T-helper 2 cell treated with Interferon-gamma antibody and Interleukin-4, amounts not matched to agents 5 μg/mL and 100 μg/mL, for 36 hours (primary cell): Measurements from ENCODE around the gene CUZD1.
"Not testable (repeated sequence)": the region's sequence is repeated elsewhere in the genome, so short reads cannot be mapped to it uniquely, and the experiment has no call there.

ENCODE experiments used
- DNase-seq: peaks from one replicate; pipeline ENCODE4 v3.0.0; 2021; ENCODE audit warnings: low spot score
- H3K27ac Mint-ChIP-seq: one replicate; pipeline ENCODE4 v1.8.0; 2021; ENCODE audit warnings: mild to moderate bottlenecking, mixed read lengths
- H3K27me3 Mint-ChIP-seq: one replicate; pipeline ENCODE4 v1.8.0; 2021; ENCODE audit warnings: low read depth, mixed read lengths
- H3K36me3 Mint-ChIP-seq: one replicate; pipeline ENCODE4 v1.8.0; 2021; ENCODE audit warnings: low read depth, mixed read lengths
- H3K4me1 Mint-ChIP-seq: one replicate; pipeline ENCODE4 v1.8.0; 2021; ENCODE audit warnings: low read depth, mixed read lengths
- H3K4me3 Mint-ChIP-seq: one replicate; pipeline ENCODE4 v1.8.0; 2022; ENCODE audit warnings: mild to moderate bottlenecking, moderate library complexity, mixed read lengths
- H3K9me3 Mint-ChIP-seq: one replicate; pipeline ENCODE4 v1.8.0; 2021; ENCODE audit warnings: mixed read lengths

Gene CUZD1

GRCh38 chr10:122864901-122865300, 19.2 kb upstream of the CUZD1 start:
- H3K36me3 Mint-ChIP-seq: peaks cover 35% of the 10 kb centered on the region
- DNase-seq: no peak
- no peaks in the 10 kb centered on the region for H3K27me3 Mint-ChIP-seq
- no peak overlapping the region for H3K27ac Mint-ChIP-seq
- H3K4me1 Mint-ChIP-seq: peaks cover 23% of the 10 kb centered on the region
- no peak overlapping the region for H3K4me3 Mint-ChIP-seq
- peaks cover 11% of the 10 kb centered on the region for H3K9me3 Mint-ChIP-seq

GRCh38 chr10:122864194-122864592, 18.5 kb upstream of the CUZD1 start:
- H3K4me1 Mint-ChIP-seq: peaks cover 23% of the 10 kb centered on the region
- H3K9me3 Mint-ChIP-seq: peaks cover 4% of the 10 kb centered on the region
- H3K27me3 Mint-ChIP-seq: no peaks in the 10 kb centered on the region
- H3K4me3 Mint-ChIP-seq: no peak overlapping the region
- no peak for DNase-seq
- H3K27ac Mint-ChIP-seq: no peak overlapping the region
- peaks cover 28% of the 10 kb centered on the region for H3K36me3 Mint-ChIP-seq

- Mint-ChIP-seq H3K4me3 (no peak overlapping the region), H3K4me1 (peaks cover 23% of the 10 kb centered on the region), H3K27me3 (no peaks in the 10 kb centered on the region), H3K36me3 (peaks cover 31% of the 10 kb centered on the region), H3K27ac (no peak overlapping the region), H3K9me3 (peaks cover 4% of the 10 kb centered on the region)
- no peak for DNase-seq
These were observed 17.8 kb upstream of the CUZD1 start for GRCh38 chr10:122863216-122864193.

GRCh38 chr10:122861711-122862161, 16.1 kb upstream of the CUZD1 start:
- H3K27ac Mint-ChIP-seq: no peak overlapping the region
- H3K9me3 Mint-ChIP-seq: no peaks in the 10 kb centered on the region
- no peak for DNase-seq
- no peak overlapping the region for H3K4me3 Mint-ChIP-seq
- peaks cover 28% of the 10 kb centered on the region for H3K36me3 Mint-ChIP-seq
- H3K27me3 Mint-ChIP-seq: no peaks in the 10 kb centered on the region
- peaks cover 14% of the 10 kb centered on the region for H3K4me1 Mint-ChIP-seq

GRCh38 chr10:122859527-122859926, 13.9 kb upstream of the CUZD1 start:
- peaks cover 33% of the 10 kb centered on the region for H3K36me3 Mint-ChIP-seq
- no peaks in the 10 kb centered on the region for H3K27me3 Mint-ChIP-seq
- DNase-seq: no peak
- H3K4me1 Mint-ChIP-seq: peaks cover 19% of the 10 kb centered on the region
- H3K4me3 Mint-ChIP-seq: no peak overlapping the region
- H3K9me3 Mint-ChIP-seq: no peaks in the 10 kb centered on the region
- H3K27ac Mint-ChIP-seq: no peak overlapping the region

GRCh38 chr10:122858042-122858441, 12.4 kb upstream of the CUZD1 start:
- DNase-seq, H3K27ac Mint-ChIP-seq, H3K27me3 Mint-ChIP-seq, H3K4me3 Mint-ChIP-seq, H3K9me3 Mint-ChIP-seq: not testable (repeated sequence)
- Mint-ChIP-seq H3K36me3 (peaks cover 46% of the 10 kb centered on the region), H3K4me1 (peaks cover 29% of the 10 kb centered on the region)

GRCh38 chr10:122856902-122857301, 11.2 kb upstream of the CUZD1 start:
- Mint-ChIP-seq H3K9me3 (no peaks in the 10 kb centered on the region), H3K27ac (no peak overlapping the region), H3K36me3 (peaks cover 51% of the 10 kb centered on the region), H3K27me3 (no peaks in the 10 kb centered on the region), H3K4me3 (no peak overlapping the region), H3K4me1 (peaks cover 29% of the 10 kb centered on the region)
- no peak for DNase-seq

- Mint-ChIP-seq H3K27ac (no peak overlapping the region), H3K9me3 (no peaks in the 10 kb centered on the region), H3K36me3 (peaks cover 55% of the 10 kb centered on the region), H3K4me3 (no peak overlapping the region), H3K27me3 (no peaks in the 10 kb centered on the region), H3K4me1 (peaks cover 24% of the 10 kb centered on the region)
- no peak for DNase-seq
These were observed 10.1 kb upstream of the CUZD1 start for GRCh38 chr10:122855745-122856144.

GRCh38 chr10:122854648-122855047, 9.0 kb upstream of the CUZD1 start:
- no peak overlapping the region for H3K27ac Mint-ChIP-seq
- peaks cover 66% of the 10 kb centered on the region for H3K36me3 Mint-ChIP-seq

GRCh38 chr10:122853665-122854313, 8.1 kb upstream of the CUZD1 start:
- Mint-ChIP-seq H3K27me3 (no peaks in the 10 kb centered on the region), H3K36me3 (peaks cover 64% of the 10 kb centered on the region), H3K4me1 (peaks cover 24% of the 10 kb centered on the region), H3K4me3 (no peak overlapping the region), H3K27ac (peak overlapping the region; percentile 57), H3K9me3 (no peaks in the 10 kb centered on the region)
- DNase-seq: no peak

More at GRCh38 chr10:122854648-122855047, 9.0 kb upstream of the CUZD1 start:
- no peak for DNase-seq
- Mint-ChIP-seq H3K27me3 (no peaks in the 10 kb centered on the region), H3K4me3 (no peak overlapping the region), H3K4me1 (peaks cover 24% of the 10 kb centered on the region), H3K9me3 (no peaks in the 10 kb centered on the region)

GRCh38 chr10:122852261-122852660, 6.6 kb upstream of the CUZD1 start:
- no peaks in the 10 kb centered on the region for H3K9me3 Mint-ChIP-seq
- no peak for DNase-seq
- H3K27me3 Mint-ChIP-seq: no peaks in the 10 kb centered on the region
- no peak overlapping the region for H3K4me3 Mint-ChIP-seq
- H3K4me1 Mint-ChIP-seq: peaks cover 30% of the 10 kb centered on the region
- H3K27ac Mint-ChIP-seq: no peak overlapping the region
- H3K36me3 Mint-ChIP-seq: peaks cover 61% of the 10 kb centered on the region

GRCh38 chr10:122850705-122851640, 5.3 kb upstream of the CUZD1 start:
- Mint-ChIP-seq H3K4me3 (no peak overlapping the region), H3K27me3 (no peaks in the 10 kb centered on the region), H3K9me3 (peaks cover 3% of the 10 kb centered on the region), H3K36me3 (peaks cover 65% of the 10 kb centered on the region), H3K4me1 (peaks cover 32% of the 10 kb centered on the region), H3K27ac (no peak overlapping the region)
- DNase-seq: no peak

- DNase-seq: no peak
- Mint-ChIP-seq H3K27me3 (no peaks in the 10 kb centered on the region), H3K4me1 (peaks cover 27% of the 10 kb centered on the region), H3K9me3 (peaks cover 3% of the 10 kb centered on the region), H3K27ac (no peak overlapping the region), H3K36me3 (peaks cover 65% of the 10 kb centered on the region), H3K4me3 (no peak overlapping the region)
These were observed 4.4 kb upstream of the CUZD1 start for GRCh38 chr10:122849900-122850605.
